Liver (tissue), 9 donors: ENCODE results near the gene HNRNPUL1. TPM values are rescaled to one million over a fixed set of nuclear protein-coding genes. Genes with fewer than 3 reads are reported as not detected.

Source experiments
- DNase-seq: peaks from one replicate; pipeline ENCODE4 v3.0.0-alpha.2; 2017; ENCODE audit warnings: low spot score
- H3K27ac ChIP-seq, 2 donors: one replicate each; pipeline ENCODE4 v1.7.0; 2013; ENCODE audit warnings: inconsistent platforms in 2 of 2, low read length in 2 of 2, control low read depth in 1 of 2, low read depth in 1 of 2, mild to moderate bottlenecking in 1 of 2
- H3K27me3 ChIP-seq, 4 donors: one replicate each; pipeline versions ENCODE4 v1.6.1 to v1.7.0; 2013; ENCODE audit warnings: low read length in 3 of 4, inconsistent platforms in 1 of 4, mild to moderate bottlenecking in 1 of 4, moderate library complexity in 1 of 4; ENCODE audit not compliant: control insufficient read depth in 4 of 4, insufficient read depth in 4 of 4
- H3K36me3 ChIP-seq, 4 donors: one replicate each; pipeline versions ENCODE4 v1.6.1 to v1.7.0; 2013; ENCODE audit warnings: low read length in 3 of 4, mild to moderate bottlenecking in 3 of 4, low read depth in 1 of 4, moderate library complexity in 1 of 4; ENCODE audit not compliant: control insufficient read depth in 4 of 4, insufficient read depth in 3 of 4
- H3K4me1 ChIP-seq, 4 donors: one replicate each; pipeline versions ENCODE4 v1.6.1 to v1.7.0; 2013; ENCODE audit warnings: low read length in 3 of 4, mild to moderate bottlenecking in 3 of 4, moderate library complexity in 1 of 4; ENCODE audit not compliant: control insufficient read depth in 4 of 4, insufficient read depth in 4 of 4
- H3K4me3 ChIP-seq, 3 donors: one replicate each; pipeline versions ENCODE4 v1.6.1 to v1.7.0; 2013; ENCODE audit warnings: low read length in 3 of 3, control low read depth in 1 of 3, low read depth in 1 of 3, mild to moderate bottlenecking in 1 of 3
- H3K9ac ChIP-seq, 2 donors: one replicate each; pipeline ENCODE4 v1.7.0; 2013; ENCODE audit warnings: low read length in 2 of 2, mild to moderate bottlenecking in 2 of 2, moderate library complexity in 2 of 2, control low read depth in 1 of 2, low read depth in 1 of 2
- H3K9me3 ChIP-seq, 4 donors: one replicate each; pipeline versions ENCODE4 v1.6.1 to v1.7.0; 2013; ENCODE audit warnings: low read length in 3 of 4; ENCODE audit not compliant: control insufficient read depth in 4 of 4
- EGR1 ChIP-seq, 2 donors: IDR thresholded peaks; 2 replicates each; pipeline ENCODE4 v1.6.1; 2016 to 2018; ENCODE audit warnings: antibody characterized with exemption in 2 of 2, low read depth in 2 of 2
- FOXA2 ChIP-seq: IDR thresholded peaks from 2 replicates; pipeline ENCODE4 v1.6.1; 2016; ENCODE audit warnings: antibody characterized with exemption
- GABPA ChIP-seq, 2 donors: IDR thresholded peaks in 1 of 2; conservative IDR thresholded peaks in 1 of 2; 2 replicates each; pipeline ENCODE4 v1.6.1; 2016; ENCODE audit warnings: antibody characterized with exemption in 2 of 2, mild to moderate bottlenecking in 1 of 2, moderate library complexity in 1 of 2
- HNF4A ChIP-seq, 2 donors: conservative IDR thresholded peaks; 2 replicates each; pipeline ENCODE4 v1.6.1; 2016; ENCODE audit warnings: antibody characterized with exemption in 2 of 2, mild to moderate bottlenecking in 2 of 2
- HNF4G ChIP-seq: IDR thresholded peaks from 2 replicates; pipeline ENCODE4 v1.6.1; 2016; ENCODE audit warnings: antibody characterized with exemption
- JUND ChIP-seq, 2 donors: IDR thresholded peaks; 2 replicates each; pipeline ENCODE4 v1.6.1; 2016; ENCODE audit warnings: antibody characterized with exemption in 2 of 2
- NR2F2 ChIP-seq: IDR thresholded peaks from 2 replicates; pipeline ENCODE4 v1.6.1; 2016; ENCODE audit warnings: antibody characterized with exemption
- RAD21 ChIP-seq, 2 donors: IDR thresholded peaks; 2 replicates each; pipeline ENCODE4 v1.6.1; 2016; ENCODE audit warnings: antibody characterized with exemption in 2 of 2, mild to moderate bottlenecking in 2 of 2
- RXRA ChIP-seq, 2 donors: IDR thresholded peaks; 2 replicates each; pipeline ENCODE4 v1.6.1; 2017 to 2018; ENCODE audit warnings: antibody characterized with exemption in 2 of 2, mild to moderate bottlenecking in 1 of 2
- SP1 ChIP-seq: IDR thresholded peaks from 2 replicates; pipeline ENCODE4 v1.6.1; 2018; ENCODE audit warnings: antibody characterized with exemption, mild to moderate bottlenecking
- TAF1 ChIP-seq: conservative IDR thresholded peaks from 2 replicates; pipeline ENCODE4 v1.6.1; 2016; ENCODE audit warnings: antibody characterized with exemption, mild to moderate bottlenecking
- YY1 ChIP-seq: IDR thresholded peaks from 2 replicates; pipeline ENCODE4 v1.6.1; 2016; ENCODE audit warnings: antibody characterized with exemption, mild to moderate bottlenecking
- WGBS: extraction: QIAGEN DNeasy Blood & Tissue Kit; methylation state at CpG from one replicate; pipeline ENCODE4 v1.1.7; 2013; 5-methylcytosine and 5-hydroxymethylcytosine counted together
- polyA plus RNA-seq, 2 donors: library from polyadenylated mRNA; stranded (reverse) in 1 of 2; unstranded in 1 of 2; fragments of 200-250 nt in 1 of 2; fragments of >200 nt in 1 of 2; fragmentation: Nextera tagmentation in 1 of 2; extraction: Ambion mirVana in 1 of 2; gene quantifications; one replicate each; pipeline versions ENCODE4 v1.2.1 to v1.2.3, GENCODE V29; 2013 to 2015
- total RNA-seq, 2 donors: library from RNA; depleted of rRNA; stranded (reverse); fragments of >200 nt; gene quantifications; one replicate each; pipeline ENCODE4 v1.2.3, GENCODE V29; 2014
- TF ChIP-seq, protein P1 (sequence below): IDR thresholded peaks from 2 replicates; pipeline ENCODE4 v1.6.1; 2016; ENCODE audit warnings: antibody characterized with exemption
- TF ChIP-seq, protein P2 (sequence below): IDR thresholded peaks from 2 replicates; pipeline ENCODE4 v1.6.1; 2016; ENCODE audit warnings: antibody characterized with exemption, mild to moderate bottlenecking
- TF ChIP-seq, protein P3 (sequence below): IDR thresholded peaks from 2 replicates; pipeline ENCODE4 v1.6.1; 2016; ENCODE audit warnings: antibody characterized with exemption
- TF ChIP-seq, protein P4 (sequence below): fragments of 150-350 bp; IDR thresholded peaks from 2 replicates; pipeline ENCODE4 v1.5.1; 2017; ENCODE audit warnings: improper control_type of control experiment, low read depth, low read length; ENCODE audit not compliant: missing input control
- TF ChIP-seq, protein P5 (sequence below): IDR thresholded peaks from 2 replicates; pipeline ENCODE4 v1.6.1; 2016; ENCODE audit warnings: antibody characterized with exemption
- donor health status: healthy.
- donor health status: healthy.
- donor health status: healthy.
- donor health status: healthy.
- donor health status: healthy.

The HNRNPUL1 gene
- total and polyA plus RNA-seq, 4 donors: 34.9 to 80.2 (median 45.7) TPM

DNA sequence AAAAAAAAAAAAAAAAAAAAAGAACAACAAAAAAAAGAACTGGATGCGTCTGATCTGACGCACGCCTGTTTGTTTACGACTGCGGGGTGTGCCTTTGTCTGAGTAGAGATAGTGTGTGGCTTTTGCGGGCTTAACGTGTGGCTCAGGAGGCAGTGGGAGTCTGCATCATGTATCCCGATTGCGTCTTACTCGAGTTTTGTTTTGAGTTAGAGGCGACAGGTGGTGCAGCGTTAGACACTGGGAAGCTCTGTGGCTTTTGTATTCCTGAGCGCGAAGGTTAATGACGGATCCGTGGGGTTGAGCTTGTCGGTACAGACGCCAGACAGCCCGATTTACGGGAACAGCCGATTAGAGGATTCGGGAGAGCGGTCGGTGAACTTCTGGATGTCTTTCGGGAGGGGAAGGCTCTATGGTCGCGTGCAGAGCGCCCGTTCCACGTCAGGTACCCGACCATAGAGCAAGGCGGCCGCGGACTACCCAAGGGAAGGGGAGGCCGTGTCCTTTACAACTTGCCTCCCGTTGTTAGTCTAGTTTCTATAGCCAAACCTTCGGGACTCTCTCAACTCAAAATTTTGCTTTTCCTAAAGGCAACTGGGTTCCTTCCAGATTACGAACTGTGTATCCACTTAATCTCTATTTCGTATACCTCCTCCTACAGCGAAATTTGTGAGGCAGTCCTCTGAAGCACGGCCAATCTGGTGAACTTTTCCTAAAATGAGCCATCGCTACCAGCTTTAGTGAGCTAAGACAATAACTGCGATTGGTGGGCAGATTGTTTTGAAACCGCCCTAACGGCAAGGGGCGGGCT lies 926 bp upstream of the HNRNPUL1 start:
- peak overlapping the region; percentile 92 to 96 for H3K27ac ChIP-seq
- H3K9me3 ChIP-seq: no peaks in the 10 kb centered on the region
- H3K4me3 ChIP-seq: peak overlapping the region; percentile 53 to 82 (median 71)
- TF ChIP-seq TAF1 (peak; percentile 92), NR2F2 (no peak), JUND (IDR thresholded peaks at IDR 0.05) (peak; percentile 72 to 74), RAD21 (IDR thresholded peaks at IDR 0.05) (no peak), RXRA (IDR thresholded peaks at IDR 0.05) (peak in 1 of 2 donors; percentile 65), HNF4A (conservative IDR thresholded peaks at IDR 0.05) (peak in 1 of 2 donors; percentile 41)
- TF ChIP-seq, protein P1, sequence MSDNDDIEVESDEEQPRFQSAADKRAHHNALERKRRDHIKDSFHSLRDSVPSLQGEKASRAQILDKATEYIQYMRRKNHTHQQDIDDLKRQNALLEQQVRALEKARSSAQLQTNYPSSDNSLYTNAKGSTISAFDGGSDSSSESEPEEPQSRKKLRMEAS: peak; percentile 12
- TF ChIP-seq, protein P2, sequence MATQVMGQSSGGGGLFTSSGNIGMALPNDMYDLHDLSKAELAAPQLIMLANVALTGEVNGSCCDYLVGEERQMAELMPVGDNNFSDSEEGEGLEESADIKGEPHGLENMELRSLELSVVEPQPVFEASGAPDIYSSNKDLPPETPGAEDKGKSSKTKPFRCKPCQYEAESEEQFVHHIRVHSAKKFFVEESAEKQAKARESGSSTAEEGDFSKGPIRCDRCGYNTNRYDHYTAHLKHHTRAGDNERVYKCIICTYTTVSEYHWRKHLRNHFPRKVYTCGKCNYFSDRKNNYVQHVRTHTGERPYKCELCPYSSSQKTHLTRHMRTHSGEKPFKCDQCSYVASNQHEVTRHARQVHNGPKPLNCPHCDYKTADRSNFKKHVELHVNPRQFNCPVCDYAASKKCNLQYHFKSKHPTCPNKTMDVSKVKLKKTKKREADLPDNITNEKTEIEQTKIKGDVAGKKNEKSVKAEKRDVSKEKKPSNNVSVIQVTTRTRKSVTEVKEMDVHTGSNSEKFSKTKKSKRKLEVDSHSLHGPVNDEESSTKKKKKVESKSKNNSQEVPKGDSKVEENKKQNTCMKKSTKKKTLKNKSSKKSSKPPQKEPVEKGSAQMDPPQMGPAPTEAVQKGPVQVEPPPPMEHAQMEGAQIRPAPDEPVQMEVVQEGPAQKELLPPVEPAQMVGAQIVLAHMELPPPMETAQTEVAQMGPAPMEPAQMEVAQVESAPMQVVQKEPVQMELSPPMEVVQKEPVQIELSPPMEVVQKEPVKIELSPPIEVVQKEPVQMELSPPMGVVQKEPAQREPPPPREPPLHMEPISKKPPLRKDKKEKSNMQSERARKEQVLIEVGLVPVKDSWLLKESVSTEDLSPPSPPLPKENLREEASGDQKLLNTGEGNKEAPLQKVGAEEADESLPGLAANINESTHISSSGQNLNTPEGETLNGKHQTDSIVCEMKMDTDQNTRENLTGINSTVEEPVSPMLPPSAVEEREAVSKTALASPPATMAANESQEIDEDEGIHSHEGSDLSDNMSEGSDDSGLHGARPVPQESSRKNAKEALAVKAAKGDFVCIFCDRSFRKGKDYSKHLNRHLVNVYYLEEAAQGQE: peak; percentile 91
- TF ChIP-seq, protein P3, sequence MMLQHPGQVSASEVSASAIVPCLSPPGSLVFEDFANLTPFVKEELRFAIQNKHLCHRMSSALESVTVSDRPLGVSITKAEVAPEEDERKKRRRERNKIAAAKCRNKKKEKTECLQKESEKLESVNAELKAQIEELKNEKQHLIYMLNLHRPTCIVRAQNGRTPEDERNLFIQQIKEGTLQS: no peak
- WGBS: under 1% methylated on average over 46 of the region's 46 CpGs
- DNase-seq: peak; percentile 69
- peak overlapping the region; percentile 90 to 91 for H3K9ac ChIP-seq
- no peaks in the 10 kb centered on the region for H3K27me3 ChIP-seq
- peaks cover 0 to 5% (median 4%) of the 10 kb centered on the region in 4 donors for H3K36me3 ChIP-seq
- H3K4me1 ChIP-seq: peaks cover 4 to 29% (median 14%) of the 10 kb centered on the region in 4 donors

DNA sequence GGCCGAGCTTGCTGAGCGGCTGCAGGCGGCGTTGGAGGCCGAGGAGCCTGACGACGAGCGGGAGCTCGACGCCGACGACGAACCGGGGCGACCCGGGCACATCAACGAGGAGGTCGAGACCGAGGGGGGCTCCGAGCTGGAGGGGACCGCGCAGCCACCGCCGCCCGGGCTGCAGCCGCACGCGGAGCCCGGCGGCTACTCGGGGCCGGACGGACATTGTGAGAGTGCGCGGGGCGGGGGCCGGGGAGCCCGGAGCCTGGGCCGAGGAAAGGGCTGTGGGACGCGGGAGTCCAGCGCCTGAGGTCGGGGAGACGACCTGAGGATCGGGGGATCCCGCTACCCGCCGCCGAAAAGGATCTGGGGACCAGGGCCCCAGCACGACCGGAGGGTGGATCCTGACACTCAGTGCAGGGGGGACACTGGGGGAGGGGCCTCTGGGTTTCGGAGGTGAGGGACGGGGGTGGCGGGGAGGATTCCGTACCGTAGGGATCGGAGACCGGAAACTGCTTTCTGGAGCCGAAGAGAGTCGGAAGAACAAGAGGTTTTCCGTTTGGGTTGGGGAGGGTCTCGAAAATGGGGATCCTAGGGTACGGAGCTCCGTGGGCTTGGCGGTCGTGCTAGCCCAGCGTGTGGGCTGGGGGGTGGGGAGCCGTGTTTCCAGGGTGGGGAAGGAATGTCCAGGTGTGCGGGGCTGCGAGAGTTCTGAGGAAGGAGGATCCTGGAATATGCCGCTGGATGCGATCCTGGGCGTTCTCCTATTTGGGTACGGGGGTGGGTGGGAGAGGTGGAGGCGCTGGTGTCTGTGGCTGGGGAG lies 616 bp downstream of the HNRNPUL1 start:
- peak overlapping the region; percentile 97 to 100 for H3K27ac ChIP-seq
- H3K9me3 ChIP-seq: no peaks in the 10 kb centered on the region
- WGBS: under 1% methylated on average over 75 of the region's 75 CpGs
- H3K9ac ChIP-seq: peak overlapping the region; percentile 77 to 93
- H3K4me1 ChIP-seq: peaks cover 4 to 29% (median 14%) of the 10 kb centered on the region in 4 donors
- peaks cover 2 to 17% (median 16%) of the 10 kb centered on the region in 4 donors for H3K36me3 ChIP-seq
- DNase-seq: peak; percentile 72
- no peaks in the 10 kb centered on the region for H3K27me3 ChIP-seq
- peak overlapping the region; percentile 68 to 93 (median 84) for H3K4me3 ChIP-seq
- TF ChIP-seq FOXA2 (no peak), HNF4A (conservative IDR thresholded peaks at IDR 0.05) (no peak), JUND (IDR thresholded peaks at IDR 0.05) (no peak), EGR1 (IDR thresholded peaks at IDR 0.05; ENCODE audit: low read depth in 2 of 2) (no peak), TAF1 (no peak), GABPA (IDR thresholded peaks at IDR 0.05 in 1 of 2, conservative IDR thresholded peaks at IDR 0.05 in 1 of 2) (no peak), HNF4G (no peak), YY1 (no peak), SP1 (no peak)
- TF ChIP-seq, protein P3: no peak
- TF ChIP-seq, protein P2: no peak
- TF ChIP-seq, protein P4, sequence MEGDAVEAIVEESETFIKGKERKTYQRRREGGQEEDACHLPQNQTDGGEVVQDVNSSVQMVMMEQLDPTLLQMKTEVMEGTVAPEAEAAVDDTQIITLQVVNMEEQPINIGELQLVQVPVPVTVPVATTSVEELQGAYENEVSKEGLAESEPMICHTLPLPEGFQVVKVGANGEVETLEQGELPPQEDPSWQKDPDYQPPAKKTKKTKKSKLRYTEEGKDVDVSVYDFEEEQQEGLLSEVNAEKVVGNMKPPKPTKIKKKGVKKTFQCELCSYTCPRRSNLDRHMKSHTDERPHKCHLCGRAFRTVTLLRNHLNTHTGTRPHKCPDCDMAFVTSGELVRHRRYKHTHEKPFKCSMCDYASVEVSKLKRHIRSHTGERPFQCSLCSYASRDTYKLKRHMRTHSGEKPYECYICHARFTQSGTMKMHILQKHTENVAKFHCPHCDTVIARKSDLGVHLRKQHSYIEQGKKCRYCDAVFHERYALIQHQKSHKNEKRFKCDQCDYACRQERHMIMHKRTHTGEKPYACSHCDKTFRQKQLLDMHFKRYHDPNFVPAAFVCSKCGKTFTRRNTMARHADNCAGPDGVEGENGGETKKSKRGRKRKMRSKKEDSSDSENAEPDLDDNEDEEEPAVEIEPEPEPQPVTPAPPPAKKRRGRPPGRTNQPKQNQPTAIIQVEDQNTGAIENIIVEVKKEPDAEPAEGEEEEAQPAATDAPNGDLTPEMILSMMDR: no peak
- TF ChIP-seq, protein P5, sequence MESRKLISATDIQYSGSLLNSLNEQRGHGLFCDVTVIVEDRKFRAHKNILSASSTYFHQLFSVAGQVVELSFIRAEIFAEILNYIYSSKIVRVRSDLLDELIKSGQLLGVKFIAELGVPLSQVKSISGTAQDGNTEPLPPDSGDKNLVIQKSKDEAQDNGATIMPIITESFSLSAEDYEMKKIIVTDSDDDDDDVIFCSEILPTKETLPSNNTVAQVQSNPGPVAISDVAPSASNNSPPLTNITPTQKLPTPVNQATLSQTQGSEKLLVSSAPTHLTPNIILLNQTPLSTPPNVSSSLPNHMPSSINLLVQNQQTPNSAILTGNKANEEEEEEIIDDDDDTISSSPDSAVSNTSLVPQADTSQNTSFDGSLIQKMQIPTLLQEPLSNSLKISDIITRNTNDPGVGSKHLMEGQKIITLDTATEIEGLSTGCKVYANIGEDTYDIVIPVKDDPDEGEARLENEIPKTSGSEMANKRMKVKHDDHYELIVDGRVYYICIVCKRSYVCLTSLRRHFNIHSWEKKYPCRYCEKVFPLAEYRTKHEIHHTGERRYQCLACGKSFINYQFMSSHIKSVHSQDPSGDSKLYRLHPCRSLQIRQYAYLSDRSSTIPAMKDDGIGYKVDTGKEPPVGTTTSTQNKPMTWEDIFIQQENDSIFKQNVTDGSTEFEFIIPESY: no peak
